ENCODE measurements around the gene CTSC. TPM values are rescaled to one million over a fixed set of nuclear protein-coding genes. Genes with fewer than 3 reads are reported as not detected.

CTSC gene
- total RNA-seq, 4 donors from 2014 or later, result 54.8 to 87.5 (median 64.2) TPM

DNA sequence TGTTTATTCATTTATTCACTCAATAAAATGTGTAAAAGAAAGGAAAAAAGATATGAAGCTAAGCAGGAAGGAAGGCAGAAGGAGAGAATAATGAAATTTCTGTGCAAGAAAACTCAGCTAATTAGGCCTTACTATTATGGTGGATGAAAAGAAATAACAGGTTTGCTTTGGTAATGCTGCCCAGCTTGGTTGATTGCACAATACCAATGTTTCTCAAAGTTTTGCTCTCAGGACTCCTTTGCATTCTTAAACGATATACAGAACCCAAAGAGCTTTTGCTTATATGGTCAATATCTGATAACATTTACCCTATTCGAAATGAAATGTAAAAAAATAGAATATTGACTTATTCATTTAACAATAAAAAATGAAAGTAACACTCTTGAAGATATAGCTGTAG, 7.3 kb upstream of the CTSC start:
- no peak overlapping the region for H3K4me3 ChIP-seq (replicated peaks in 1 of 3)
- H3K27me3 ChIP-seq, result no peaks in the 10 kb centered on the region
- no peaks in the 10 kb centered on the region for H3K4me1 ChIP-seq
- 91 to 92% methylated on average over 2 of the region's 2 CpGs for WGBS, 2 donors
- intact Hi-C loops (cut with DNase I), result no loop called here
- H3K36me3 ChIP-seq, result no peaks in the 10 kb centered on the region
- DNase-seq, result no peak
- H3K27ac ChIP-seq, result no peak overlapping the region
- H3K9me3 ChIP-seq, result no peaks in the 10 kb centered on the region
- TF ChIP-seq CTCF (IDR thresholded peaks at IDR 0.05), result no peak
- no peak for TF ChIP-seq POLR2A (IDR thresholded peaks at IDR 0.05)

DNA sequence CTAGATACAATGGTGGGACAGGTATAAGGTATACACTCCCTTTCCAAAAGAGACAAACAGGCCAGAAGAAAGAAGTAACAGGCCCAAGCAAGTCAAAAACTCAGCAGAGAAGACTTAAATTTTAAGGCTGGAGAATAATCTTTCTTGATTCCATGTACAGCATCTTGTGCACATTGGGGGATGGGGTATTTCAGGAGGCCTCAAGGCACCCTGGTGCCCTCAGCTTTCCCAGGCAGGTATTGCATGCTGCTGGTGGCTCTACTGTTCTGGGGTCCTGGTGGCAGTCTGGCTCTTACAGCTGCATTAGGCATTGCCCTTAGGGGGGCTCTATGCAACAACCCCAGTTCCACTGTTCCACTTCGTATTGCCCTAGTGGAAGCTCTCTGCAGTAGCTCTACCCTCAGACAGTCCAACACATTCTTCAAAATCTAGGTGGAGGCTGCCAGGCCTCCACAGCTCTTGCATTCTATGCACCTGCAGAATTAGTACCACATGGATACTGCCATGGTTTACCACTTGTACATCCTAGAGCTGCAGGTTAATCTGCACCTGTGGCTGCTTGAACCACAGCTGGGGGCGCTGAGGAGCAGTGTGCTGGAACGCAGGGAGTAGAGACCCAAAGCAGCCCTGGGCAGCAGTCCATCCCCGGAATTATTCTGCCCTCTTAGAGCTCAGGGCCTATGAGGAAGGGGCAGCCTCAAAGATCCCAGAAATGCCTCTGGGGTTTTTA, 4.2 kb upstream of the CTSC start:
- Histone ChIP-seq H3K27ac (no peak overlapping the region), H3K4me1 (peaks cover 9 to 13% of the 10 kb centered on the region in 2 donors), H3K9me3 (no peaks in the 10 kb centered on the region), H3K4me3 (replicated peaks in 1 of 3) (no peak overlapping the region), H3K36me3 (no peaks in the 10 kb centered on the region), H3K27me3 (no peaks in the 10 kb centered on the region)
- WGBS, 2 donors, result 77 to 91% methylated on average over 4 of the region's 4 CpGs
- DNase-seq, result no peak
- TF ChIP-seq CTCF (IDR thresholded peaks at IDR 0.05), result no peak
- TF ChIP-seq POLR2A (IDR thresholded peaks at IDR 0.05), result no peak
- intact Hi-C loops (cut with DNase I), result no loop called here

DNA sequence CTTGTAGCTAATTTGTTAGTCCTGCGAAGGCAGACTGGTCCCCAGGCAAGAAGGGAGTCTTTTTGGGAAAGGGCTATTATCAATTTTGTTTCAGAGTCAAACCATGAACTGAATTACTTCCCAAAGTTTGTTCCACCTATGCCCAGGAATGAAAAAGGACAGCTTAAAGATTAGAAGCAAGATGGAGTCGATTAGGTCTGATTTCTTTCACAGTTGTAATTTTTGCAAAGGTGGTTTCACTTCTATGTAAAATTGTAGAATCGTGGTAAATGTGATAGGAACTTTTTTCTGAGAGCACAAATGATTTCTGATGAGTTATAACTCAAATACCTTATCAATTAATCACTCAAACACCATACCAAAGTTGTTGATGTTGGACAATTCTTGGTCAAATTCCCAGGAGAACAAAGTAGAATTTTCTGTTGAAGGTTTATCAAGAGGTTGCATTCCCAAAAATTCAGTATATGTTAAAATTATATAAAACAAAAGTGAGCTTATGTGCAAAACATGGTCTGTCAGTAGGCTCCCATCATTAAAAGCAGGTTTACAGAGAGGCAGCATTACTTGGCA, 2.9 kb upstream of the CTSC start:
- intact Hi-C loops (cut with DNase I), result no loop called here
- Histone ChIP-seq H3K4me3 (replicated peaks in 1 of 3) (no peak overlapping the region), H3K36me3 (no peaks in the 10 kb centered on the region), H3K9me3 (no peaks in the 10 kb centered on the region), H3K27ac (no peak overlapping the region), H3K27me3 (no peaks in the 10 kb centered on the region), H3K4me1 (peaks cover 9 to 15% of the 10 kb centered on the region in 2 donors)
- WGBS, 2 donors, result 72 to 73% methylated on average over 3 of the region's 3 CpGs
- DNase-seq, result no peak
- TF ChIP-seq POLR2A (IDR thresholded peaks at IDR 0.05) (no peak), CTCF (IDR thresholded peaks at IDR 0.05) (no peak)

GRCh38 chr11:88337987-88338668, 592 bp upstream of the CTSC start:
- Histone ChIP-seq H3K9me3 (no peaks in the 10 kb centered on the region), H3K4me1 (peaks cover 9 to 15% of the 10 kb centered on the region in 2 donors), H3K36me3 (no peaks in the 10 kb centered on the region), H3K4me3 (replicated peaks in 1 of 3) (peak overlapping the region; percentile 49 to 98 (median 76)), H3K27ac (peak overlapping the region; percentile 46 to 83 (median 67)), H3K27me3 (no peaks in the 10 kb centered on the region)
- 5 to 6% methylated on average over 15 of the region's 15 CpGs for WGBS, 2 donors
- DNase-seq, result peak; percentile 24 to 28
- intact Hi-C loops (cut with DNase I), result no loop called here
- TF ChIP-seq POLR2A (IDR thresholded peaks at IDR 0.05), result no peak
- TF ChIP-seq CTCF (IDR thresholded peaks at IDR 0.05), result no peak

GRCh38 chr11:88335284-88335683, 2.3 kb downstream of the CTSC start:
- no peak for TF ChIP-seq CTCF (IDR thresholded peaks at IDR 0.05)
- intact Hi-C loops (cut with DNase I), result no loop called here
- no peak for DNase-seq
- Histone ChIP-seq H3K4me1 (peaks cover 9 to 15% of the 10 kb centered on the region in 2 donors), H3K4me3 (replicated peaks in 1 of 3) (no peak overlapping the region), H3K9me3 (no peaks in the 10 kb centered on the region), H3K27me3 (no peaks in the 10 kb centered on the region), H3K36me3 (no peaks in the 10 kb centered on the region), H3K27ac (no peak overlapping the region)
- WGBS, 2 donors, result 69 to 74% methylated on average over 4 of the region's 4 CpGs
